ENCODE data around the gene ASAP2. TPM values are rescaled to one million over a fixed set of nuclear protein-coding genes. Genes with fewer than 3 reads are reported as not detected.

Gene ASAP2
- total RNA-seq (2014; rRNA removed; shearing (Covaris generic); ENCODE audit: low replicate concordance), result 18.4 and 30.6 TPM in 2 replicates

- Histone ChIP-seq H3K4me3 (peak within 1 kb of the TSS; percentile 62), H3K36me3 (peaks cover 11% of the 10 kb centered on the region), H3K9me3 (no peaks in the 10 kb centered on the region), H3K27me3 (no peaks in the 10 kb centered on the region)
- peak; percentile 75 for DNase-seq
Measured at GRCh38 chr2:9205963-9206948, at the start of gene ASAP2. Gene ASAP2, plus strand, starts transcription at chr2:9206812. Its CDS starts 293 bp downstream, at chr2:9207105.

DNA sequence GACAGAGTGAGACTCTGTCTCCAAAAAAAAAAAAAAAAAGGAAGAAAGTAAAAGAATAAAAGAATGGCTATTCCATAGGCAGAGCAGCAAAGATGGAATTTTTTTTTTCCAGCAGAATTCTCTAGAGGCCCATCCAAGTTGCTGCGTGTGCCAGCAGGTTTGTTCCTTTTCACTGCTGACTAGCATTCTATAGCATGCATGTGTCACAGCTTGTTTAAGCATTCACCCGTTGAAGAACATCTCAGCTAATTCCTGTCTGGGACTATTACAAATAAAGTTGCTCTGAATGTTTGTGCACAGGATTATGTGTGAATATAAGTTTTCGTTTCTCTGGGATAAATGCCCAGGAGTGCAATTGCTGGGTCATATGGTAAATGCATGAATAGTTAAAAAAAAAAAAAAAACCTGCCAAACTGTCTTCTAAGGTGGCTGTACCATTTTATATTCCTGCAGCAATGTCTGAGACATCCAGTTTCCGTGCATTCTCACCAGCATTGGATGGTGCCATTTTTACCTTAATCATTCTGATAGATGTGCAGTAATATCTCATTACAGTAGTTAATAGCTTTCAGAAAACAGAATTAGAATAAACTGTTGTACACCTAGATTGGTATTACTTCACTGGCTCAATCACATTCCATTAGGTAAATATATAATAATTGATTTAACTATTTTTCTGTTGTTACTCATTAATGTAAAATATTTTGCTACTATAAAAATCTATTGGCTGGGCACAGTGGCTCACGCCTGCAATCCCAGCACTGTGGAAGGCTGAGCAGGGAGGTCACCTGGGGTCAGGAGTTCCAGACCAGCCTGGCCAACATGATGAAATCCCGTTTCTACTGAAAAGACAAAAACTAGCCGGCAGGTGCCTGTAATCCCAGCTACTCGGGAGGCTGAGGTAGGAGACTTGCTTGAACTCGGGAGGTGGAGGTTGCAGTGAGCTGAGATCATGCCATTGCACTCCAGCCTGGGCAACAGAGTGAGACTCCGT is 47.5 kb upstream of the ASAP2 start:
- H3K9me3 ChIP-seq, result no peaks in the 10 kb centered on the region
- H3K4me3 ChIP-seq, result no peak overlapping the region
- no peaks in the 10 kb centered on the region for H3K36me3 ChIP-seq
- peak; percentile 51 for DNase-seq
- H3K27me3 ChIP-seq, result no peaks in the 10 kb centered on the region

GRCh38 chr2:9160732-9161131 is 45.9 kb upstream of the ASAP2 start:
- DNase-seq, result no peak
- no peaks in the 10 kb centered on the region for H3K36me3 ChIP-seq
- H3K4me3 ChIP-seq, result no peak overlapping the region
- H3K9me3 ChIP-seq, result no peaks in the 10 kb centered on the region
- no peaks in the 10 kb centered on the region for H3K27me3 ChIP-seq

GRCh38 chr2:9162841-9163240 is 43.8 kb upstream of the ASAP2 start:
- Histone ChIP-seq H3K36me3 (no peaks in the 10 kb centered on the region), H3K27me3 (no peaks in the 10 kb centered on the region), H3K9me3 (no peaks in the 10 kb centered on the region), H3K4me3 (no peak overlapping the region)
- peak; percentile 22 for DNase-seq

GRCh38 chr2:9163306-9164111 is 43.1 kb upstream of the ASAP2 start:
- no peaks in the 10 kb centered on the region for H3K27me3 ChIP-seq
- H3K9me3 ChIP-seq, result no peaks in the 10 kb centered on the region
- DNase-seq, result peak; percentile 78

DNA sequence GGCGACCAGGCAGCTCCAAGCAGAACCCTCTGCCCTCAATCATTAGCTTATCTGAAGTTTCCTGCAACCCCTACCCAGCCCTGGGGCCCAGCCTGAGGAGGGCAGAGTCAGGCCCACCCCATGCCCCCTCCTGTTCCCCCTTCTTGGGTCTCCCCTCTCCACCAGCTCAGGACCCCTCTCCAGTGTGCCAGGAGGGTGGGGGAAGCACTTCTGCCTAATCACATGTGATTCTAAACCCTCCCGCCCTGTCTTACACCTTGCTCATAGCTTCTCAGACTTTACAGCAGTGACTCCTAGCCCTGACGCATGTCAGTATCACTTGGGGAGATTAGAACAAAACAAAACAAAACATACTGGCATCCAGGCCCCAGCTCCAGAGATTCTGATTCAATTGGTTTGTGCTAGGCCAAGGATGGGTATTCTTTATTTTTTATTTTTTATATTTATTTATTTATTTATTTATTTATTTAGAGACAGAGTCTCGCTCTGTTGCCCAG is 42.5 kb upstream of the ASAP2 start:
- H3K4me3 ChIP-seq, result no peak overlapping the region
- no peaks in the 10 kb centered on the region for H3K36me3 ChIP-seq
- peak; percentile 67 for DNase-seq
- no peaks in the 10 kb centered on the region for H3K9me3 ChIP-seq
- H3K27me3 ChIP-seq, result no peaks in the 10 kb centered on the region

More at GRCh38 chr2:9163306-9164111, 43.1 kb upstream of the ASAP2 start:
- Histone ChIP-seq H3K36me3 (no peaks in the 10 kb centered on the region), H3K4me3 (no peak overlapping the region)

- no peak overlapping the region for H3K4me3 ChIP-seq
- no peaks in the 10 kb centered on the region for H3K27me3 ChIP-seq
- peak; percentile 66 for DNase-seq
- no peaks in the 10 kb centered on the region for H3K9me3 ChIP-seq
- H3K36me3 ChIP-seq, result no peaks in the 10 kb centered on the region
Measured at GRCh38 chr2:9165625-9166024, 41.0 kb upstream of the ASAP2 start.

DNA sequence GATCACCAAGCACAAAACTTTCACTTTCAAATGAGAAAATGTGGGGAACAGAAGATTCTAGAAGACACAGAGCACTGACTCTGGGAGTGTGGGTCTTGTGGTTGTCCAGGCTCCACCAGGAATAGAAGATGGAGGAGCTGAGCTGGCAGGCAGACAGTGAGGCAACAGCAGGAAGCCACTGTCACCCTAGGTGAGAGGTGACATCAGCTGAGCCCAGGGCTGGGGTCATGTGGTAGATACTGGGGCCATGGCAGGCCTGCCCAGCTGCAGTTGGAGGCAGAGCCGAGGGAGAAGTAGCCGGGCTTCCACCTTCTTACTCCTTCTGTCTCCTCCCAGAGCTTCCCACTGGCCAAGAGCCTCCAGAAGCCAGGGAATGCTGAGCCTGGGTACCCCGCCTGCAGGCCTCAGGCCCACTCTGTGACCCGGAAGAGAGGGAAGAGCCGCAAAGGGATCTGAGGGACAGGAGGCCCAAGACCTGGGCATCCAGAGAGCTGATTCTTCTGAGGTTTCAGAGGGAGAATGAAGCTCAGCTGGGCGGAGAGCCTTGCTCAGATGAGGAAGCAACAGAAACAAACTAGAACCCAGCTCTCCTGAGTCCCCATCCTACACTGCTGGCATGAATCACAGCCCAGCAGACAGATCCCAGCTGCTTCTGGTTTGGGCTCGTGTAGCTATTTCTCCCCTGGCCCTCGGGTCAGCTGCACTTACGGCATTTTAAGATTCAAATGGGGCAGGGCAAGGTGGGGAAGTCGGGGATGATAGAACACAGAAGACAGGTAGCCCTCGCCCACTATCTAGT is 39.8 kb upstream of the ASAP2 start:
- Histone ChIP-seq H3K27me3 (no peaks in the 10 kb centered on the region), H3K4me3 (no peak overlapping the region), H3K9me3 (no peaks in the 10 kb centered on the region), H3K36me3 (no peaks in the 10 kb centered on the region)
- DNase-seq, result no peak

DNA sequence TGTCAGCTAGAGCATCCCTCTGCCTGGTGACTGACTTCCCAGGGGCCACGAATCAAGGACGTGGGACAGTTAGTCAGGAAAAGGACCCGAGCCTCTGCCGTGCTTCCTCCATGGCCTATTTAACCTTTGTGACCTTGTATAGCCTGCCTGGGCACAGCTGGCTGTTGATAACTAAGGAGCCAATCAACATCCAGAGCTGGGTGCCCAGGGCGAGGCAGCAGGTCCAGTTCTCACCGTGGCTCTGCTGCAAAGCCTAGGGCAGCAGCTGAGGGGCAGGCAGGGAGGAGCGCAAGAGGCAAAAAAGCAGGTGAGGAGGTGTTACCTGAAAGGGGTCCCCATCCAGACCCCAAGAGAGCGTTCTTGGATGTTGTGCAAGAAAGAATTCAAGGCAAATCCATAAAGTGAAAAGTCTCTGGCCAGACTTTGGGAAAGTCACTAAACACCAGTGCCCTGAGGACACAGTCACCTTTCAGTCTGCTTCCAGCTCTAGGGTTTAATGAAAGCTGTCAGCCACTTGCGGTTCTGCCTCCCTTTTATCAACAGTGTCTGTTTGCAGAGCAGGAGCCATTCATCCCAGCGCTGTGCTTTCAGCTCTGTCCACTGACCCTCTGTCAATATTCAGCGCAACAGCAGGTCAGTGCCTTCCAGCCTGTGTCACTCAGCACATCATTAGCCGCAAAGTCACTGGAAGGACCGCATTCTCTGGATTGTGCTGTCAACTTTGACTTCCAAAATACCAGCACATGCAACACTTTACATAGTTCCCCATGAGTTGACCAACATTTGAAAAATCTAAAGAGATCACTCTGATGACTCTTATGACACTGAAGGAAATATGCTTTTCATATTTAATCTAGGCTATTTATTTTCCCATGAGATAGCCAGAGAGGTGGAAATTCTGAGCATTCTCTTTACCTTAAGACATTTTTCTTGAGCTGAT is 38.6 kb upstream of the ASAP2 start:
- Histone ChIP-seq H3K36me3 (no peaks in the 10 kb centered on the region), H3K27me3 (no peaks in the 10 kb centered on the region), H3K9me3 (no peaks in the 10 kb centered on the region), H3K4me3 (no peak overlapping the region)
- DNase-seq, result no peak

- Histone ChIP-seq H3K27me3 (no peaks in the 10 kb centered on the region), H3K36me3 (no peaks in the 10 kb centered on the region), H3K9me3 (no peaks in the 10 kb centered on the region), H3K4me3 (no peak overlapping the region)
- no peak for DNase-seq
Measured at GRCh38 chr2:9168821-9169221, 37.8 kb upstream of the ASAP2 start.

GRCh38 chr2:9169349-9170107 is 37.1 kb upstream of the ASAP2 start:
- no peak for DNase-seq
- Histone ChIP-seq H3K9me3 (no peaks in the 10 kb centered on the region), H3K4me3 (no peak overlapping the region), H3K36me3 (no peaks in the 10 kb centered on the region), H3K27me3 (no peaks in the 10 kb centered on the region)

GRCh38 chr2:9170458-9171130 is 36.0 kb upstream of the ASAP2 start:
- Histone ChIP-seq H3K27me3 (no peaks in the 10 kb centered on the region), H3K4me3 (no peak overlapping the region), H3K36me3 (no peaks in the 10 kb centered on the region), H3K9me3 (no peaks in the 10 kb centered on the region)
- no peak for DNase-seq

DNA sequence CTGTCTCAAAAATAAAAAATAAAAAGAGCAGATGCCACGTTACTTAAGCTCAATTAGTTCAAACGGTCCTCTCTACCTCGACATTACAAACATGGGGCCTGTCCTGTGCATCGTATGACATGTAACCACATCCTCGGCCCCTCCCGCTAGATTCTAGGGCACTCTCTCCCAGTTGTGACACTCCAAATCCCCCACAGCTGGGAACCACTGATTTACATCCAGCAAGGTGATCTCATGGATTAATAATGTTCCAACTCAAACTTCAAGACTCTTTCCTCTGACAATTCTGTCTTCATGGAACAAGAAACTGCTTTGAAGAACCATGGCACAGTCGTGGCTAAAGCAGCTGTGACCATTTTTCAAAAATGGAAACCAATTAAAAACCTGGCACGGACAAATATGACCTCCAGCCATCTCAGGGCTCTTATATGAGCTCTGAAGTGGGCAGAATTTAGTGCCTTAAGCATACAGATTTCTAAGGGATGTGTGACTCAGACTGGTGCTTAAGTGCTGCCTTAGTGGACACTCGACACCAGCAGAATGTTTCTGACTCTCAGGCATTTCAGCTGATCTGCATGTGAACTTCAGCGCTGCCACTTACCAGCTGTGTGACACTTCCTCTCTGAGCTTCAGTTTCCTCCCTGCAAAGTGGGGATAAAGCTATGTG is 31.7 kb upstream of the ASAP2 start:
- no peak overlapping the region for H3K4me3 ChIP-seq

More for the DNA sequence above, 31.7 kb upstream of the ASAP2 start:
- DNase-seq, result peak; percentile 62
- no peaks in the 10 kb centered on the region for H3K27me3 ChIP-seq
- H3K36me3 ChIP-seq, result no peaks in the 10 kb centered on the region
- no peaks in the 10 kb centered on the region for H3K9me3 ChIP-seq
